Testis (tissue), 3 donors: ENCODE data around the gene ZAP70. TPM values are rescaled to one million over a fixed set of nuclear protein-coding genes. Genes with fewer than 3 reads are reported as not detected.

Experiments
- DNase-seq: peaks from one replicate; pipeline ENCODE4 v3.0.0-alpha.2; 2019
- H3K27ac ChIP-seq, 2 donors: fragments of 200-600 bp; sonication (generic); one replicate each; pipeline ENCODE4 v1.5.1; 2019
- H3K27me3 ChIP-seq: fragments of 200-600 bp; sonication (generic); one replicate; pipeline ENCODE4 v1.5.1; 2019
- H3K36me3 ChIP-seq: fragments of 200-600 bp; sonication (generic); one replicate; pipeline ENCODE4 v1.5.1; 2017; ENCODE audit warnings: low read depth; ENCODE audit errors: missing control alignments
- H3K4me1 ChIP-seq: fragments of 200-600 bp; sonication (generic); one replicate; pipeline ENCODE4 v1.5.1; 2019
- H3K4me3 ChIP-seq, 2 donors: fragments of 200-600 bp; sonication (generic); one replicate each; pipeline ENCODE4 v1.5.1; 2017 to 2019
- H3K9me3 ChIP-seq: fragments of 200-600 bp; sonication (generic); one replicate; pipeline ENCODE4 v1.5.1; 2017
- POLR2A ChIP-seq: fragments of 450-650 bp; IDR thresholded peaks from one replicate; pipeline ENCODE4 v1.6.1; 2017; ENCODE audit warnings: antibody characterized with exemption, mild to moderate bottlenecking, moderate library complexity
- whole genome bisulfite sequencing, 2 donors: methylation state at CpG; one replicate each; pipeline ENCODE4 v1.1.5; 2018; 5-methylcytosine and 5-hydroxymethylcytosine counted together
- intact Hi-C: fragments of 100-400 bp; cut with DNase I; formaldehyde crosslinking; loops from one replicate; pipeline ENCODE4 v1.15.1; 2023; ENCODE audit warnings: low total_unique reads
- polyA plus RNA-seq: library from polyadenylated mRNA; stranded (reverse); fragments of 350-450 nt; fragmentation: Illumina TruSeq; extraction: RNeasy Lipid Tissue Mini Kit (QIAGEN cat#74804); gene quantifications from one replicate; pipeline ENCODE4 v1.2.3, GENCODE V29; 2014; ENCODE audit warnings: low read depth, low replicate concordance; ENCODE audit not compliant: insufficient read depth
- total RNA-seq, 2 donors: library from RNA; depleted of rRNA; stranded (reverse); fragments of >200 nt; gene quantifications; one replicate each; pipeline ENCODE4 v1.2.3, GENCODE V29; 2016
- TF ChIP-seq, protein P1 (sequence below), 3 experiments: fragments of 450-650 bp in 2 of 3; fragments of 200-600 bp in 1 of 3; sonication (generic) in 1 of 3; IDR thresholded peaks; one replicate each; pipeline ENCODE4 v1.5.1; 2016 to 2019; ENCODE audit warnings: antibody characterized with exemption in 3 of 3, mild to moderate bottlenecking in 2 of 3, moderate library complexity in 1 of 3

Gene ZAP70
- total and polyA plus RNA-seq, 3 donors from 2014 or later = 5.5 to 6.5 (median 6.4) TPM

GRCh38 chr2:97688062-97688827 lies 25.1 kb upstream of the ZAP70 start:
- Histone ChIP-seq H3K27me3 (no peaks in the 10 kb centered on the region), H3K4me1 (no peaks in the 10 kb centered on the region), H3K4me3 (no peak overlapping the region), H3K9me3 (no peaks in the 10 kb centered on the region), H3K36me3 (no peaks in the 10 kb centered on the region), H3K27ac (no peak overlapping the region)
- WGBS, 2 donors = 87 to 90% methylated on average over 9 of the region's 11 CpGs
- TF ChIP-seq POLR2A = no peak
- TF ChIP-seq, protein P1, sequence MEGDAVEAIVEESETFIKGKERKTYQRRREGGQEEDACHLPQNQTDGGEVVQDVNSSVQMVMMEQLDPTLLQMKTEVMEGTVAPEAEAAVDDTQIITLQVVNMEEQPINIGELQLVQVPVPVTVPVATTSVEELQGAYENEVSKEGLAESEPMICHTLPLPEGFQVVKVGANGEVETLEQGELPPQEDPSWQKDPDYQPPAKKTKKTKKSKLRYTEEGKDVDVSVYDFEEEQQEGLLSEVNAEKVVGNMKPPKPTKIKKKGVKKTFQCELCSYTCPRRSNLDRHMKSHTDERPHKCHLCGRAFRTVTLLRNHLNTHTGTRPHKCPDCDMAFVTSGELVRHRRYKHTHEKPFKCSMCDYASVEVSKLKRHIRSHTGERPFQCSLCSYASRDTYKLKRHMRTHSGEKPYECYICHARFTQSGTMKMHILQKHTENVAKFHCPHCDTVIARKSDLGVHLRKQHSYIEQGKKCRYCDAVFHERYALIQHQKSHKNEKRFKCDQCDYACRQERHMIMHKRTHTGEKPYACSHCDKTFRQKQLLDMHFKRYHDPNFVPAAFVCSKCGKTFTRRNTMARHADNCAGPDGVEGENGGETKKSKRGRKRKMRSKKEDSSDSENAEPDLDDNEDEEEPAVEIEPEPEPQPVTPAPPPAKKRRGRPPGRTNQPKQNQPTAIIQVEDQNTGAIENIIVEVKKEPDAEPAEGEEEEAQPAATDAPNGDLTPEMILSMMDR (IDR thresholded peaks at IDR 0.05) = no peak
- DNase-seq = no peak
- intact Hi-C loops = no loop called here

DNA sequence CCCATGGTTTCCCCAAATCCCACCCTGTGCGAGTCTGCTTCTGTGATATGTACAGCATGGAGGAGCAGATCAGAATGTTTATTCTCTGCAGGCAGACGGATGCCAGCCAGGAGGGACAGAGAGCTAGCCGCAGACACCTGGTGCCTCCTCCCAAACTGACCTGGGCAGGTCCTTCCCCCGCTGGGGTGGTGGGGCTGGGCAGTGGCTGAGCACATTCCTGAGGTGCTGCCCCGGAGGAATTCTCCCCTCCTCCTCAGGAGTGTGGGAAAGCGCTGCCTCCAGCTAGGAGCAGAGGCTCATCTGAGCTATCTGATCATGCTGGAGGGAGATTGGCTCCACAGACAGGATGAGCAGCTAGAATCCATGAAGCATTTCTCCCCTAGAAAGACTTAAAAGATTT lies 22.2 kb upstream of the ZAP70 start:
- Histone ChIP-seq H3K4me1 (no peaks in the 10 kb centered on the region), H3K27me3 (no peaks in the 10 kb centered on the region), H3K4me3 (no peak overlapping the region), H3K36me3 (no peaks in the 10 kb centered on the region), H3K27ac (no peak overlapping the region), H3K9me3 (no peaks in the 10 kb centered on the region)
- 60 to 62% methylated on average over 6 of the region's 6 CpGs for WGBS, 2 donors
- intact Hi-C loops = loop anchor here (10.0 kb wide), 1 partner anchor 1626 kb away; no protein-coding TSS in a partner anchor
- DNase-seq = no peak
- TF ChIP-seq, protein P1 (IDR thresholded peaks at IDR 0.05) = no peak
- TF ChIP-seq POLR2A = no peak

- Histone ChIP-seq H3K27ac (no peak overlapping the region), H3K27me3 (no peaks in the 10 kb centered on the region), H3K36me3 (no peaks in the 10 kb centered on the region), H3K4me1 (no peaks in the 10 kb centered on the region), H3K9me3 (no peaks in the 10 kb centered on the region), H3K4me3 (no peak overlapping the region)
- TF ChIP-seq POLR2A = no peak
- TF ChIP-seq, protein P1 (IDR thresholded peaks at IDR 0.05) = no peak
- no peak for DNase-seq
- intact Hi-C loops = loop anchor here (10.0 kb wide), 1 partner anchor 1629 kb away; no protein-coding TSS in a partner anchor
These were observed 19.9 kb upstream of the ZAP70 start for GRCh38 chr2:97693476-97693875.

DNA sequence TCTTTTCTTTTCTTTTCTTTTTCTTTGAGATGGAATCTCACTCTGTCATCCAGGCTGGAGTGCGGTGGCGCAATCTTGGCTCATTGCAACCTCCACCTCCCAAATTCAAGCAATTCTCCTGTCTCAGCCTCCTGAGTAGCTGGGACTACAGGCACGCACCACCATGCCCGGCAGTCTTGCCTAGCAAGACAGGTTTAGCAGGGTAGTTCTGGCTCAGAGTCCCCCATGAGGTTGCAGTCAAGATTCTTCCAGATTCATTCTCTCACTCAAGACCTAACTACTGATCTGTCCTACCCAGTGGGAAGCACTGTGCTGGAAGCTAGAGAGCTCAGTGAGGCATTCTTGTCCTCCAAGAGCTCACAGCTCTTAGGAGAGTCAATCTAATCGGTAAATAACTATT lies 17.6 kb upstream of the ZAP70 start:
- TF ChIP-seq, protein P1 (IDR thresholded peaks at IDR 0.05) = no peak
- no peak for TF ChIP-seq POLR2A
- Histone ChIP-seq H3K27ac (no peak overlapping the region), H3K9me3 (no peaks in the 10 kb centered on the region), H3K36me3 (no peaks in the 10 kb centered on the region), H3K4me3 (no peak overlapping the region), H3K4me1 (no peaks in the 10 kb centered on the region), H3K27me3 (no peaks in the 10 kb centered on the region)
- intact Hi-C loops = loop anchor here (10.0 kb wide), 1 partner anchor 1631 kb away; no protein-coding TSS in a partner anchor
- 91 to 98% methylated on average over 5 of the region's 5 CpGs for WGBS, 2 donors
- no peak for DNase-seq
